Stimulated activated naive CD8-positive, alpha-beta T cell treated with anti-CD3 and anti-CD28 coated beads, Interleukin-15, amount 100 ng/mL, for 72 hours (primary cell): Measurements from ENCODE around the gene STAT6.

ENCODE experiments used
- ATAC-seq: fragments of 150-1000 bp; cut with Tn5 transposase; 2 replicates; pipeline ENCODE4 v1.10.0; 2021; ENCODE audit warnings: mild to moderate bottlenecking, moderate library complexity
- DNase-seq, 2 donors: peaks; one replicate each; pipeline ENCODE4 v3.0.0; 2021 to 2022
- H3K27ac Mint-ChIP-seq, 2 donors: one replicate each; pipeline ENCODE4 v1.8.0; 2022; ENCODE audit warnings: mild to moderate bottlenecking in 2 of 2, mixed read lengths in 2 of 2, moderate library complexity in 2 of 2
- H3K27me3 Mint-ChIP-seq: one replicate; pipeline ENCODE4 v1.8.0; 2022; ENCODE audit warnings: mixed read lengths
- H3K4me1 Mint-ChIP-seq: one replicate; pipeline ENCODE4 v1.8.0; 2022; ENCODE audit warnings: mild to moderate bottlenecking, mixed read lengths
- H3K4me3 Mint-ChIP-seq, 2 donors: one replicate each; pipeline ENCODE4 v1.8.0; 2022; ENCODE audit warnings: mild to moderate bottlenecking in 2 of 2, mixed read lengths in 2 of 2, moderate library complexity in 1 of 2
- H3K9me3 Mint-ChIP-seq, 2 donors: one replicate each; pipeline ENCODE4 v1.8.0; 2022; ENCODE audit warnings: mixed read lengths in 2 of 2

STAT6 gene

GRCh38 chr12:57111031-57111734, at the start of gene STAT6:
Gene STAT6 (minus strand): TSS chr12:57111362. CDS start chr12:57108278, 3,084 bp downstream.
- Mint-ChIP-seq H3K4me3 (peak within 1 kb of the TSS; percentile 85 to 92), H3K4me1 (peaks cover 55% of the 10 kb centered on the region), H3K27me3 (no peaks in the 10 kb centered on the region), H3K9me3 (no peaks in the 10 kb centered on the region), H3K27ac (peak within 1 kb of the TSS; percentile 85 to 95)
- DNase-seq, result peak; percentile 71 to 80
- peak; percentile 75 for ATAC-seq

- H3K4me3 Mint-ChIP-seq, result no peak overlapping the region
- H3K9me3 Mint-ChIP-seq, result no peaks in the 10 kb centered on the region
- peaks cover 10% of the 10 kb centered on the region for H3K4me1 Mint-ChIP-seq
- peaks cover 6% of the 10 kb centered on the region for H3K27me3 Mint-ChIP-seq
- no peak for DNase-seq
- ATAC-seq, result no peak
- no peak overlapping the region for H3K27ac Mint-ChIP-seq
Measured at GRCh38 chr12:57160741-57161140, 49.6 kb upstream of the STAT6 start.

- Mint-ChIP-seq H3K27me3 (peaks cover 6% of the 10 kb centered on the region), H3K9me3 (no peaks in the 10 kb centered on the region), H3K27ac (no peak overlapping the region), H3K4me1 (peaks cover 10% of the 10 kb centered on the region), H3K4me3 (no peak overlapping the region)
- DNase-seq (no peak), ATAC-seq (no peak)
Measured at GRCh38 chr12:57160040-57160439, 48.9 kb upstream of the STAT6 start.

GRCh38 chr12:57159311-57159710, 48.1 kb upstream of the STAT6 start:
- H3K27ac Mint-ChIP-seq, result peak overlapping the region in 1 of 2 donors; percentile 27

GRCh38 chr12:57158665-57159064, 47.5 kb upstream of the STAT6 start:
- H3K27ac Mint-ChIP-seq, result no peak overlapping the region
- H3K4me1 Mint-ChIP-seq, result peaks cover 10% of the 10 kb centered on the region
- peaks cover 6% of the 10 kb centered on the region for H3K27me3 Mint-ChIP-seq
- DNase-seq (no peak), ATAC-seq (no peak)
- no peak overlapping the region for H3K4me3 Mint-ChIP-seq
- H3K9me3 Mint-ChIP-seq, result no peaks in the 10 kb centered on the region

More at GRCh38 chr12:57159311-57159710, 48.1 kb upstream of the STAT6 start:
- ATAC-seq (no peak), DNase-seq (no peak)
- peaks cover 10% of the 10 kb centered on the region for H3K4me1 Mint-ChIP-seq
- H3K4me3 Mint-ChIP-seq, result no peak overlapping the region
- H3K9me3 Mint-ChIP-seq, result no peaks in the 10 kb centered on the region
- H3K27me3 Mint-ChIP-seq, result peaks cover 6% of the 10 kb centered on the region

GRCh38 chr12:57158186-57158585, 47.0 kb upstream of the STAT6 start:
- ATAC-seq (no peak), DNase-seq (no peak)
- Mint-ChIP-seq H3K27me3 (peaks cover 6% of the 10 kb centered on the region), H3K4me3 (no peak overlapping the region), H3K27ac (no peak overlapping the region), H3K4me1 (peaks cover 10% of the 10 kb centered on the region), H3K9me3 (no peaks in the 10 kb centered on the region)

GRCh38 chr12:57157588-57158173, 46.5 kb upstream of the STAT6 start:
- H3K9me3 Mint-ChIP-seq, result no peaks in the 10 kb centered on the region
- DNase-seq (no peak), ATAC-seq (peak; percentile 64)
- no peak overlapping the region for H3K4me3 Mint-ChIP-seq
- peaks cover 10% of the 10 kb centered on the region for H3K4me1 Mint-ChIP-seq
- H3K27me3 Mint-ChIP-seq, result peaks cover 6% of the 10 kb centered on the region
- H3K27ac Mint-ChIP-seq, result no peak overlapping the region

- no peak overlapping the region for H3K4me3 Mint-ChIP-seq
- no peak overlapping the region for H3K27ac Mint-ChIP-seq
- no peaks in the 10 kb centered on the region for H3K9me3 Mint-ChIP-seq
- peaks cover 6% of the 10 kb centered on the region for H3K27me3 Mint-ChIP-seq
- peaks cover 10% of the 10 kb centered on the region for H3K4me1 Mint-ChIP-seq
- no peak for DNase-seq
- no peak for ATAC-seq
Measured at GRCh38 chr12:57156701-57157403, 45.7 kb upstream of the STAT6 start.

- Mint-ChIP-seq H3K4me3 (no peak overlapping the region), H3K27me3 (peaks cover 6% of the 10 kb centered on the region), H3K27ac (peak overlapping the region in 1 of 2 donors; percentile 80), H3K4me1 (peaks cover 10% of the 10 kb centered on the region), H3K9me3 (no peaks in the 10 kb centered on the region)
- no peak for ATAC-seq
- no peak for DNase-seq
Measured at GRCh38 chr12:57154804-57155434, 43.8 kb upstream of the STAT6 start.

GRCh38 chr12:57154076-57154475, 42.9 kb upstream of the STAT6 start:
- no peaks in the 10 kb centered on the region for H3K9me3 Mint-ChIP-seq
- no peak overlapping the region for H3K27ac Mint-ChIP-seq
- H3K4me3 Mint-ChIP-seq, result no peak overlapping the region
- peaks cover 6% of the 10 kb centered on the region for H3K27me3 Mint-ChIP-seq
- peaks cover 10% of the 10 kb centered on the region for H3K4me1 Mint-ChIP-seq
- DNase-seq (no peak), ATAC-seq (no peak)

- no peak for ATAC-seq
- Mint-ChIP-seq H3K9me3 (no peaks in the 10 kb centered on the region), H3K4me1 (peaks cover 10% of the 10 kb centered on the region), H3K27me3 (peaks cover 6% of the 10 kb centered on the region), H3K4me3 (no peak overlapping the region), H3K27ac (no peak overlapping the region)
- DNase-seq, result no peak
Measured at GRCh38 chr12:57153415-57153997, 42.3 kb upstream of the STAT6 start.

GRCh38 chr12:57152639-57153038, 41.5 kb upstream of the STAT6 start:
- Mint-ChIP-seq H3K4me3 (no peak overlapping the region), H3K27ac (no peak overlapping the region), H3K4me1 (peaks cover 3% of the 10 kb centered on the region), H3K9me3 (no peaks in the 10 kb centered on the region), H3K27me3 (peaks cover 6% of the 10 kb centered on the region)
- DNase-seq, result no peak
- no peak for ATAC-seq

GRCh38 chr12:57151741-57152630, 40.8 kb upstream of the STAT6 start:
- H3K27ac Mint-ChIP-seq, result no peak overlapping the region
- DNase-seq, result no peak
- no peak for ATAC-seq
- H3K4me3 Mint-ChIP-seq, result no peak overlapping the region
- H3K9me3 Mint-ChIP-seq, result no peaks in the 10 kb centered on the region
- H3K4me1 Mint-ChIP-seq, result no peaks in the 10 kb centered on the region
- H3K27me3 Mint-ChIP-seq, result peaks cover 6% of the 10 kb centered on the region

- no peaks in the 10 kb centered on the region for H3K27me3 Mint-ChIP-seq
- H3K27ac Mint-ChIP-seq, result no peak overlapping the region
- ATAC-seq (no peak), DNase-seq (no peak)
- no peak overlapping the region for H3K4me3 Mint-ChIP-seq
- no peaks in the 10 kb centered on the region for H3K9me3 Mint-ChIP-seq
- no peaks in the 10 kb centered on the region for H3K4me1 Mint-ChIP-seq
Measured at GRCh38 chr12:57150400-57151000, 39.3 kb upstream of the STAT6 start.
